ENCODE measurements around the gene CLHC1. TPM values are rescaled to one million over a fixed set of nuclear protein-coding genes. Genes with fewer than 3 reads are reported as not detected.

The CLHC1 gene
- total RNA-seq, 1 experiment from 2014 or later, result 3.9 TPM

DNA sequence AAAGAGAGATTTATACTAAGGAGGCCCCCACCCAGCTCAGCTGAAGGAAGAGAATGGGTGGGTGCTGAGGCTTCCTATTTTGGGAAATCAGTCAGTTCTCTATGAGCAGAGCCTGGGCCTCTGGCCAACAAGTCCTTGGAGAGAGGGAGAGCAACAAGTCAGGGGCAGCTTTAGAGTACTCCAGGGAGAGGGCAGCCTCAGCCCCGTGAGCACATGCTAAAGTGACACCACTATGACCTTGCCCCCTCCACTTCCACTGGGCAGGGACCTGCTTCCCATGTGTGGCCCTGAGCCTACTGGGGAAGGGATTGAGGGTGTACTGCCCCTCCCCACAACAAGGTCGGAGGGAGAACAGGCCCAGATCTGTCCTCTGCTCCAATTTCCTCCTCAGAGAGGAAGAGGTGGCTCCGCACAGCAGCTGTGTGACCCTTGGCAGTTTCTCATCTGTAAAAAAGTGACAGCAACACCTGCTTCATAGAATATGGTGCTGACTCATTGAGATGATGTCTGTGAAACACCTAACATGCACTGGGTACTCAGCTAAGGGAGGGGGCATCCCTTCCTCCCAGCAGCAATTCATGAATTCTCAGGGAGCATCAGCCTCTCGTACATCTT is 72.9 kb downstream of the CLHC1 start:
- no peak overlapping the region for H3K27ac ChIP-seq (ENCODE audit: low read length)

DNA sequence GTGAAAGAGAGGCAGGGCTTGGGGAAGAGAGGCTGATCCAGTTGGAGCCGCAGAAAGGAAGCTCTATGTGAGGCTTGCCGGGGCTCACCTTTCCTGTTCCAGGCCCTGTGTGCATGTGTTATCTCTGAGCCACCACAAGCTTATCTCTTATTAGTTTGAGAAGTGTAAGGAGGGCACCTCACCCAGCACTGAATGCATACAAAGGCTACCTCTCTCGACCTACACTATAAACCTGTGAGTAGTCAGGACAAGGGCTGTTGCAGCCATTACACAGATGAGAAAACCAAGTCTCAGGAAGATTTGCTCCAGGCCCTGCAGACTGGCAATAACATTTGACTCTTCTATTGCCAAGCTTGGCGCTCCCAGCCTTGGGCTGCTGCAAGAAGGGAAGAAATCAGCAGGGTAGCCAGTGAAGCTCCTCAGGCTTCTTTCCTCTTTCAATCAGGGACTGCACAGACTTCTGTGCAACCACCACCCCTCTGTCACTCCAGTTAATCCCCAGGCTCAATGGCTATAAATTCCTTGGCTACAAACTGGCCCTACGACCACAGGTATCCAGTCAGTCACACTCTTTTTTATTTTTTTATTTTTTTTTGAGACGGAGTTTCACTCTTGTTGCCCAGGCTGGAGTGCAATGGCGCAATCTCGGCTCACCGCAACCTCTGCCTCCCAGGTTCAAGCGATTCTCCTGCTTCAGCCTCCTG is 73.8 kb downstream of the CLHC1 start:
- Histone ChIP-seq H3K9me2 (replicated peaks; ENCODE audit: low read length) (no peaks in the 10 kb centered on the region), H3K27ac (ENCODE audit: low read length) (peak overlapping the region; percentile 26), H3K79me2 (ENCODE audit: low read length) (no peaks in the 10 kb centered on the region), H3K9ac (ENCODE audit: low read length) (no peak overlapping the region), H3F3A (ENCODE audit: low read length, unreplicated experiment) (no peaks in the 10 kb centered on the region), H3K27me3 (ENCODE audit: low read length) (no peaks in the 10 kb centered on the region), H3K4me2 (ENCODE audit: low read length) (peak overlapping the region; percentile 23; the same call in 1 of the 2 replicates), H2AFZ (ENCODE audit: low read length) (no peak overlapping the region), H4K20me1 (ENCODE audit: low read length) (no peaks in the 10 kb centered on the region), H3K4me1 (ENCODE audit: insufficient read depth, low read length) (peaks cover 54% of the 10 kb centered on the region), H3K9me3 (ENCODE audit: low read length) (no peaks in the 10 kb centered on the region), H3K4me3 (ENCODE audit: low read length) (no peak overlapping the region), H3K36me3 (ENCODE audit: low read depth, low read length) (no peaks in the 10 kb centered on the region)
- CTCF ChIA-PET, result no interaction called here
- no peak for DNase-seq
- no peak for TF ChIP-seq EZH2 (IDR thresholded peaks at IDR 0.05; ENCODE audit: low read length, unreplicated experiment)
- TF ChIP-seq, protein P1, sequence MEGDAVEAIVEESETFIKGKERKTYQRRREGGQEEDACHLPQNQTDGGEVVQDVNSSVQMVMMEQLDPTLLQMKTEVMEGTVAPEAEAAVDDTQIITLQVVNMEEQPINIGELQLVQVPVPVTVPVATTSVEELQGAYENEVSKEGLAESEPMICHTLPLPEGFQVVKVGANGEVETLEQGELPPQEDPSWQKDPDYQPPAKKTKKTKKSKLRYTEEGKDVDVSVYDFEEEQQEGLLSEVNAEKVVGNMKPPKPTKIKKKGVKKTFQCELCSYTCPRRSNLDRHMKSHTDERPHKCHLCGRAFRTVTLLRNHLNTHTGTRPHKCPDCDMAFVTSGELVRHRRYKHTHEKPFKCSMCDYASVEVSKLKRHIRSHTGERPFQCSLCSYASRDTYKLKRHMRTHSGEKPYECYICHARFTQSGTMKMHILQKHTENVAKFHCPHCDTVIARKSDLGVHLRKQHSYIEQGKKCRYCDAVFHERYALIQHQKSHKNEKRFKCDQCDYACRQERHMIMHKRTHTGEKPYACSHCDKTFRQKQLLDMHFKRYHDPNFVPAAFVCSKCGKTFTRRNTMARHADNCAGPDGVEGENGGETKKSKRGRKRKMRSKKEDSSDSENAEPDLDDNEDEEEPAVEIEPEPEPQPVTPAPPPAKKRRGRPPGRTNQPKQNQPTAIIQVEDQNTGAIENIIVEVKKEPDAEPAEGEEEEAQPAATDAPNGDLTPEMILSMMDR (conservative IDR thresholded peaks at IDR 0.05; ENCODE audit: low read depth, low read length), result no peak
- TF ChIP-seq EZH2phosphoT487 (IDR thresholded peaks at IDR 0.05; ENCODE audit: borderline replicate concordance, low read length), result no peak
- no TSS peak for BruUV-seq (replicated peaks)
- POLR2A ChIA-PET (ENCODE audit: unreplicated experiment), result no interaction called here
- ATAC-seq, result no peak
- intact Hi-C loops (cut with micrococcal nuclease), result loop anchor here (5.0 kb wide), 1 partner anchor 46 kb away; no protein-coding TSS in a partner anchor

More for the DNA sequence above, 72.9 kb downstream of the CLHC1 start:
- H2AFZ ChIP-seq (ENCODE audit: low read length), result no peak overlapping the region
- intact Hi-C loops (cut with micrococcal nuclease), result loop anchor here (5.0 kb wide), 1 partner anchor 47 kb away; no protein-coding TSS in a partner anchor
- H3F3A ChIP-seq (ENCODE audit: low read length, unreplicated experiment), result no peaks in the 10 kb centered on the region
- ATAC-seq, result no peak
- no TSS peak for BruUV-seq (replicated peaks)
- H3K79me2 ChIP-seq (ENCODE audit: low read length), result no peaks in the 10 kb centered on the region
- no peaks in the 10 kb centered on the region for H3K36me3 ChIP-seq (ENCODE audit: low read depth, low read length)
- TF ChIP-seq, protein P1 (conservative IDR thresholded peaks at IDR 0.05; ENCODE audit: low read depth, low read length), result no peak
- TF ChIP-seq EZH2 (IDR thresholded peaks at IDR 0.05; ENCODE audit: low read length, unreplicated experiment), result no peak
- no peak for TF ChIP-seq EZH2phosphoT487 (IDR thresholded peaks at IDR 0.05; ENCODE audit: borderline replicate concordance, low read length)
- H4K20me1 ChIP-seq (ENCODE audit: low read length), result no peaks in the 10 kb centered on the region
- H3K4me3 ChIP-seq (ENCODE audit: low read length), result no peak overlapping the region
- no peak overlapping the region for H3K9ac ChIP-seq (ENCODE audit: low read length)
- H3K9me2 ChIP-seq (replicated peaks; ENCODE audit: low read length), result no peaks in the 10 kb centered on the region
- ChIA-PET POLR2A (ENCODE audit: unreplicated experiment) (no interaction called here), CTCF (interaction anchor here (0.5 kb wide), 1 partner anchor 88 kb away, joined by 3 read pairs; no protein-coding TSS in a partner anchor)
- no peak for DNase-seq
- no peak overlapping the region for H3K4me2 ChIP-seq (ENCODE audit: low read length)
- no peaks in the 10 kb centered on the region for H3K27me3 ChIP-seq (ENCODE audit: low read length)
- H3K9me3 ChIP-seq (ENCODE audit: low read length), result no peaks in the 10 kb centered on the region
- H3K4me1 ChIP-seq (ENCODE audit: insufficient read depth, low read length), result peaks cover 55% of the 10 kb centered on the region

DNA sequence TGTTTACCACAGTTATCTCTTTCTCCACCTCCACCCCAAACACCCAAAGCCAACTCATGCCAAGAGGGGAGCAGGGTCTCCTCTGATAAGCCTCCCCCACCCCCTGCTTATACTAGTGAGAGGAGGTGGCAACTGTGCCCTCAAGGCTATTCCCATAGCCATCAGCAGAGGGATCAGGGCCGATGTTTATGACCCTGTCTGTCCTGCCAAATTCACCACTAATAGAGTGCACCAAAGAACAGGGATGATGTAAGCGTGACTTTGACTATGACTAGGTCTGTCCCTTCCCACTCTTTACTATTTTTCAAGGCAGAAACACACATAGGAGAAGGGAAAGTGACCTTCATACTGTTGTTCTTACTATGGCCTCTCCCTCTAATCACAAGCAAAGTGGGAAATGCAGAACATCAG is 74.6 kb downstream of the CLHC1 start:
- no peaks in the 10 kb centered on the region for H4K20me1 ChIP-seq (ENCODE audit: low read length)
- H3K9ac ChIP-seq (ENCODE audit: low read length), result no peak overlapping the region
- no peak overlapping the region for H2AFZ ChIP-seq (ENCODE audit: low read length)
- H3K4me2 ChIP-seq (ENCODE audit: low read length), result peak overlapping the region; percentile 23; the same call in 1 of the 2 replicates
- intact Hi-C loops (cut with micrococcal nuclease), result loop anchor here (5.0 kb wide), 1 partner anchor 45 kb away; no protein-coding TSS in a partner anchor
- no peaks in the 10 kb centered on the region for H3K36me3 ChIP-seq (ENCODE audit: low read depth, low read length)
- H3K27ac ChIP-seq (ENCODE audit: low read length), result peak overlapping the region; percentile 26
- H3K9me2 ChIP-seq (replicated peaks; ENCODE audit: low read length), result no peaks in the 10 kb centered on the region
- H3K9me3 ChIP-seq (ENCODE audit: low read length), result no peaks in the 10 kb centered on the region
- ATAC-seq, result peak; percentile 67
- H3K4me1 ChIP-seq (ENCODE audit: insufficient read depth, low read length), result peaks cover 49% of the 10 kb centered on the region
- ChIA-PET CTCF (no interaction called here), POLR2A (ENCODE audit: unreplicated experiment) (no interaction called here)
- BruUV-seq (replicated peaks), result no TSS peak
- peak; percentile 75 for DNase-seq
- no peaks in the 10 kb centered on the region for H3K27me3 ChIP-seq (ENCODE audit: low read length)
- TF ChIP-seq, protein P1 (conservative IDR thresholded peaks at IDR 0.05; ENCODE audit: low read depth, low read length), result peak; percentile 33; the same call in 1 of the 2 replicates
- TF ChIP-seq EZH2phosphoT487 (IDR thresholded peaks at IDR 0.05; ENCODE audit: borderline replicate concordance, low read length), result no peak
- H3K4me3 ChIP-seq (ENCODE audit: low read length), result no peak overlapping the region
- no peaks in the 10 kb centered on the region for H3K79me2 ChIP-seq (ENCODE audit: low read length)
- no peaks in the 10 kb centered on the region for H3F3A ChIP-seq (ENCODE audit: low read length, unreplicated experiment)

Measured in PC-3 (cell line).